HepG2 (cell line): Measurements from ENCODE around the gene MPPE1. TPM values are rescaled to one million over a fixed set of nuclear protein-coding genes. Genes with fewer than 3 reads are reported as not detected.

Experiments used
- ARID4A ChIP-seq: sonication (generic); formaldehyde crosslinking; IDR thresholded peaks from 2 replicates; pipeline ENCODE4 v1.5.0; 2020; ENCODE audit warnings: mild to moderate bottlenecking, missing genetic modification reagents, borderline replicate concordance
- HDAC6 ChIP-seq: fragments of 200-600 bp; sonication (generic); IDR thresholded peaks from 2 replicates; pipeline ENCODE4 v1.7.0; 2017; ENCODE audit warnings: mild to moderate bottlenecking, antibody characterized with exemption, low read length, low read depth
- HNRNPH1 ChIP-seq: fragments of 200-400 bp; formaldehyde crosslinking; optimal IDR thresholded peaks from 2 replicates; pipeline ENCODE3; 2017; ENCODE audit warnings: mild to moderate bottlenecking, low read depth, low read length
- KMT2A ChIP-seq: sonication (generic); formaldehyde crosslinking; IDR thresholded peaks from 2 replicates; pipeline ENCODE4 v1.4.0; 2020; ENCODE audit warnings: missing genetic modification reagents
- NFKB2 ChIP-seq: sonication (generic); formaldehyde crosslinking; IDR thresholded peaks from 2 replicates; pipeline ENCODE4 v1.4.0; 2020; ENCODE audit warnings: missing genetic modification reagents, borderline replicate concordance
- REL ChIP-seq: sonication (generic); formaldehyde crosslinking; conservative IDR thresholded peaks from 2 replicates; pipeline ENCODE4 v1.8.0; 2022; ENCODE audit warnings: mild to moderate bottlenecking, missing genetic modification reagents, moderate library complexity
- RNF2 ChIP-seq: fragments of 450-650 bp; conservative IDR thresholded peaks from 2 replicates; pipeline ENCODE4 v1.6.1; 2016; ENCODE audit warnings: low read depth
- SNRNP70 ChIP-seq: fragments of 200-400 bp; formaldehyde crosslinking; IDR thresholded peaks from 2 replicates; pipeline ENCODE4 v1.6.1; 2017; ENCODE audit warnings: mild to moderate bottlenecking, low read depth, low read length, moderate library complexity
- SPEN ChIP-seq: sonication (generic); formaldehyde crosslinking; IDR thresholded peaks from 2 replicates; pipeline ENCODE4 v1.5.1; 2020; ENCODE audit warnings: low read depth, mild to moderate bottlenecking, missing genetic modification reagents
- ZBTB1 ChIP-seq: sonication (generic); formaldehyde crosslinking; IDR thresholded peaks from 2 replicates; pipeline ENCODE4 v1.4.0; 2020; ENCODE audit warnings: missing genetic modification reagents, borderline replicate concordance
- ZEB1 ChIP-seq: IDR thresholded peaks from 2 replicates; pipeline ENCODE4 v1.6.1; 2012; ENCODE audit warnings: mild to moderate bottlenecking, low read depth, inconsistent platforms; ENCODE audit not compliant: insufficient replicate concordance
- ZNF256 ChIP-seq: sonication (generic); formaldehyde crosslinking; conservative IDR thresholded peaks from 2 replicates; pipeline ENCODE4 v1.4.0; 2020; ENCODE audit warnings: missing genetic modification reagents
- ZNF773 ChIP-seq: sonication (generic); formaldehyde crosslinking; IDR thresholded peaks from 2 replicates; pipeline ENCODE4 v1.4.0; 2020; ENCODE audit warnings: missing genetic modification reagents, borderline replicate concordance
- ZNF800 ChIP-seq: sonication (generic); formaldehyde crosslinking; IDR thresholded peaks from 2 replicates; pipeline ENCODE4 v1.4.0; 2020; ENCODE audit warnings: missing genetic modification reagents
- polyA plus RNA-seq, 8 experiments: library from polyadenylated mRNA; depleted of rRNA in 3 of 8; stranded (reverse) in 7 of 8; unstranded in 1 of 8; fragments of >200 nt; fragmentation: Illumina TruSeq in 4 of 8; extraction: Trizol in 4 of 8; gene quantifications; 2 replicates each; pipeline versions ENCODE4 v1.2.1 to v1.2.3, GENCODE V29; 2011 to 2016; ENCODE audit warnings: low read depth in 4 of 8, missing spikeins in 1 of 8, mixed read lengths in 1 of 8; ENCODE audit not compliant: insufficient read depth in 1 of 8
- total RNA-seq, 5 experiments: library from RNA; depleted of rRNA; stranded (reverse); fragments of >200 nt; fragmentation: Illumina TruSeq; extraction: Trizol; gene quantifications; 2 replicates each; pipeline ENCODE4 v1.2.3, GENCODE V29; 2016; ENCODE audit warnings: low read depth in 1 of 5
- TF ChIP-seq, protein P1 (sequence below): sonication (generic); formaldehyde crosslinking; IDR thresholded peaks from 2 replicates; pipeline ENCODE4 v1.5.0; 2020; ENCODE audit warnings: missing genetic modification reagents
- TF ChIP-seq, protein P2 (sequence below): sonication (generic); formaldehyde crosslinking; IDR thresholded peaks from 2 replicates; pipeline ENCODE4 v1.8.1; 2022; ENCODE audit warnings: low read depth, mild to moderate bottlenecking, missing genetic modification reagents

Gene MPPE1
- total and polyA plus RNA-seq, 2 of the 13 experiments (the other 11 are each of a cell fraction or from before 2014, with no cell fraction given), result 9.6 to 11.9 TPM

DNA sequence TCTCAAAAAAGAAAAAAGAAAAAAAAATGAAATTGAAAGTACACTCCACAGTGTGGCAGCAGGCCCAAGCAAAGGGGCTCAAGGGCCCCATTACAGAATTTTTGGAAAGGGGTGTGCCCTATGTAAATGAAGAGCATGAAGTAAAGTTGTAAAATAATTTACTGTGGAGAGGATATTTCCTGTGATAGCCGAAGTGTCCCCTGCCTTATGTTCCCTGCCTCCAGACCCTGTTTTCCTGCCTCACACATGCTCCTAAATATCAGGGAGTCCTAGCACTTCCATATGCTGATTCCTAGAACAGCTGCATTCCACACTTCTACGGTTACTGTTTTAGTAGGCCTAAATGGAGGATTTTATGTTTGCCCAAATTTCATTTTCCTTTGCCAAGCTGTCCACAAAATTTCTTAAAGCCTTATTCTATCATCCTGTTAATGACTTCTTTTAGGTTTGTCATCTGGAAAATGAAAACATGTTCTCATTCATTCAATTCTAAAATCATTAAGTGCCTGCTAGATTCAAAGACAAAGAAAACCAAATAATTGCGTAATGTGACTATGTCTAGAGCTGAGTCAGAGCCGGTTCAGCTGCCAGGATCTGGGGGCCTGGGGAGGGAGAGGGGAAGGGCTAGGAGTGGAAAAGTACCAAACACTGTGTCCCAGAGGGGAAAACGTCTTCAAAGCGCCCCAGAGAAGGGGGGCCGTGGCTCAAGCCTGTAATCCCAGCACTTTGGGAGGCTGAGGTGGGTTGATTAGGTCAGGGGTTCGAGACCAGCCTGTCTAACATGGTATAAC is 47.3 kb upstream of the MPPE1 start (continued):
- TF ChIP-seq ZNF800 (CRISPR knock-in tag), result no peak
- TF ChIP-seq ARID4A (CRISPR knock-in tag), result no peak; the same call in 1 of the 2 replicates
- no peak for TF ChIP-seq ZEB1
- no peak for TF ChIP-seq NFKB2
- TF ChIP-seq, protein P1, sequence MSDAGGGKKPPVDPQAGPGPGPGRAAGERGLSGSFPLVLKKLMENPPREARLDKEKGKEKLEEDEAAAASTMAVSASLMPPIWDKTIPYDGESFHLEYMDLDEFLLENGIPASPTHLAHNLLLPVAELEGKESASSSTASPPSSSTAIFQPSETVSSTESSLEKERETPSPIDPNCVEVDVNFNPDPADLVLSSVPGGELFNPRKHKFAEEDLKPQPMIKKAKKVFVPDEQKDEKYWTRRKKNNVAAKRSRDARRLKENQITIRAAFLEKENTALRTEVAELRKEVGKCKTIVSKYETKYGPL (CRISPR knock-in tag), result peak; percentile 67; the same call in 1 of the 2 replicates
- TF ChIP-seq HDAC6, result no peak
- no peak for TF ChIP-seq REL
- TF ChIP-seq KMT2A (CRISPR knock-in tag), result no peak
- no peak for TF ChIP-seq SPEN (CRISPR knock-in tag)
- no peak for TF ChIP-seq ZNF773 (CRISPR knock-in tag)
- TF ChIP-seq ZNF256 (CRISPR knock-in tag), result 0 out of 2 replicates have a peak, but pooled peaks have one; percentile 31
- TF ChIP-seq ZBTB1 (CRISPR knock-in tag), result no peak
- no peak for TF ChIP-seq SNRNP70
- no peak for TF ChIP-seq RNF2
- no peak for TF ChIP-seq HNRNPH1
- TF ChIP-seq, protein P2, sequence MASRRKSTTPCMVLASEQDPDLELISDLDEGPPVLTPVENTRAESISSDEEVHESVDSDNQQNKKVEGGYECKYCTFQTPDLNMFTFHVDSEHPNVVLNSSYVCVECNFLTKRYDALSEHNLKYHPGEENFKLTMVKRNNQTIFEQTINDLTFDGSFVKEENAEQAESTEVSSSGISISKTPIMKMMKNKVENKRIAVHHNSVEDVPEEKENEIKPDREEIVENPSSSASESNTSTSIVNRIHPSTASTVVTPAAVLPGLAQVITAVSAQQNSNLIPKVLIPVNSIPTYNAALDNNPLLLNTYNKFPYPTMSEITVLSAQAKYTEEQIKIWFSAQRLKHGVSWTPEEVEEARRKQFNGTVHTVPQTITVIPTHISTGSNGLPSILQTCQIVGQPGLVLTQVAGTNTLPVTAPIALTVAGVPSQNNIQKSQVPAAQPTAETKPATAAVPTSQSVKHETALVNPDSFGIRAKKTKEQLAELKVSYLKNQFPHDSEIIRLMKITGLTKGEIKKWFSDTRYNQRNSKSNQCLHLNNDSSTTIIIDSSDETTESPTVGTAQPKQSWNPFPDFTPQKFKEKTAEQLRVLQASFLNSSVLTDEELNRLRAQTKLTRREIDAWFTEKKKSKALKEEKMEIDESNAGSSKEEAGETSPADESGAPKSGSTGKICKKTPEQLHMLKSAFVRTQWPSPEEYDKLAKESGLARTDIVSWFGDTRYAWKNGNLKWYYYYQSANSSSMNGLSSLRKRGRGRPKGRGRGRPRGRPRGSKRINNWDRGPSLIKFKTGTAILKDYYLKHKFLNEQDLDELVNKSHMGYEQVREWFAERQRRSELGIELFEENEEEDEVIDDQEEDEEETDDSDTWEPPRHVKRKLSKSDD (CRISPR knock-in tag), result no peak
